ENCODE results near the gene COL8A2.

Gene COL8A2

GRCh38 chr1:36107394-36107793 is 17.6 kb downstream of the COL8A2 start:
- Histone ChIP-seq H3K4me2 (ENCODE audit: low read length) (no peak overlapping the region), H3K18ac (ENCODE audit: low read length) (no peak overlapping the region), H3K27ac (ENCODE audit: low read depth, low read length) (no peak overlapping the region), H2BK120ac (ENCODE audit: insufficient read depth, low read length, poor library complexity) (no peak overlapping the region), H3K4me3 (ENCODE audit: low read depth, low read length) (no peak overlapping the region), H3K4ac (ENCODE audit: low read depth, low read length) (no peak overlapping the region), H3K36me3 (ENCODE audit: control insufficient read depth in 1 of 2, insufficient read depth in 2 of 2, low read length in 2 of 2) (no peaks in the 10 kb centered on the region), H4K8ac (ENCODE audit: low read depth, low read length) (no peak overlapping the region), H4K91ac (ENCODE audit: low read depth, low read length) (peak overlapping the region; percentile 32), H3K79me2 (ENCODE audit: control insufficient read depth, insufficient read depth, low read length, poor library complexity) (no peaks in the 10 kb centered on the region), H3K79me1 (ENCODE audit: low read length) (peaks cover 11% of the 10 kb centered on the region), H2BK12ac (ENCODE audit: low read length) (peak overlapping the region; percentile 1), H4K12ac (ENCODE audit: low read depth, low read length) (no peak overlapping the region), H3K9ac (ENCODE audit: low read length) (no peak overlapping the region), H2BK5ac (ENCODE audit: low read depth, low read length, poor library complexity) (no peak overlapping the region), H2AFZ (ENCODE audit: insufficient read depth, low read length, poor library complexity) (no peak overlapping the region), H3K27me3 (ENCODE audit: insufficient read depth, low read length) (no peaks in the 10 kb centered on the region), H3K14ac (ENCODE audit: low read length) (no peak overlapping the region), H3K23ac (ENCODE audit: low read length) (no peak overlapping the region), H3K4me1 (ENCODE audit: control insufficient read depth in 1 of 2, insufficient read depth in 2 of 2, low read length in 2 of 2) (peaks cover 10 to 21% of the 10 kb centered on the region in 2 experiments), H3K9me3 (ENCODE audit: insufficient read depth, low read depth, low read length) (no peaks in the 10 kb centered on the region), H2AK5ac (ENCODE audit: low read length) (no peak overlapping the region)
- no CpG with 5 or more reads among the region's 9 CpGs for WGBS (ENCODE audit: extremely low coverage, insufficient coverage, insufficient read length)
- DNase-seq = no peak

DNA sequence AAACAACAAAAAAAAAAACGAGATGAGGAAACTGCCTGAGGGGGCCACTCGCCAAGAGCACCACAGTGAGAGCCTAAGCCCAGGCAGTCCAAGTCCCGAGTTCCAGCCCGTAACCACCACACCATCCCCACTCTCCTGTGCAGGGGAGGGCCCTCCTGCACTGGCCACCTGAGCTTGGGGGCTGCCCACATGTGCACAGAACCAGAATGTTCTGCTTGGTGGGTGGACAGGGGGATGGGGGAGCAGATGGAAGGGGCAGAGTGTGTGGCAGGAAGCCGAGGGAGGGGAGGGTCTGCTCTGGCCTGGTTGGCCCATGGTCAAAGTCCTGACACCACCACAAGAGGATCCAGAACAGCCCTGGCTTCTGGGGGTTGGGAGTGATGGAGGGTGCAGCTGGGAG is 18.8 kb downstream of the COL8A2 start:
- no peak for DNase-seq
- no peak overlapping the region for H3K9ac ChIP-seq (ENCODE audit: low read length)

GRCh38 chr1:36101546-36101945 is 23.5 kb downstream of the COL8A2 start:
- Histone ChIP-seq H2AK5ac (ENCODE audit: low read length) (no peak overlapping the region), H3K79me1 (ENCODE audit: low read length) (no peaks in the 10 kb centered on the region), H2BK5ac (ENCODE audit: low read depth, low read length, poor library complexity) (no peak overlapping the region), H3K4me1 (ENCODE audit: control insufficient read depth in 1 of 2, insufficient read depth in 2 of 2, low read length in 2 of 2) (peaks cover 0 to 2% of the 10 kb centered on the region in 2 experiments), H3K79me2 (ENCODE audit: control insufficient read depth, insufficient read depth, low read length, poor library complexity) (no peaks in the 10 kb centered on the region), H2BK12ac (ENCODE audit: low read length) (no peak overlapping the region), H2BK120ac (ENCODE audit: insufficient read depth, low read length, poor library complexity) (no peak overlapping the region), H3K4me3 (ENCODE audit: low read depth, low read length) (no peak overlapping the region), H3K4ac (ENCODE audit: low read depth, low read length) (no peak overlapping the region), H3K23ac (ENCODE audit: low read length) (no peak overlapping the region), H3K27ac (ENCODE audit: low read depth, low read length) (no peak overlapping the region), H3K9me3 (ENCODE audit: insufficient read depth, low read depth, low read length) (no peaks in the 10 kb centered on the region), H4K8ac (ENCODE audit: low read depth, low read length) (no peak overlapping the region), H3K18ac (ENCODE audit: low read length) (no peak overlapping the region), H3K27me3 (ENCODE audit: insufficient read depth, low read length) (no peaks in the 10 kb centered on the region), H3K4me2 (ENCODE audit: low read length) (no peak overlapping the region), H3K36me3 (ENCODE audit: control insufficient read depth in 1 of 2, insufficient read depth in 2 of 2, low read length in 2 of 2) (no peaks in the 10 kb centered on the region), H4K12ac (ENCODE audit: low read depth, low read length) (no peak overlapping the region), H2AFZ (ENCODE audit: insufficient read depth, low read length, poor library complexity) (no peak overlapping the region), H4K91ac (ENCODE audit: low read depth, low read length) (no peak overlapping the region), H3K9ac (ENCODE audit: low read length) (no peak overlapping the region), H3K14ac (ENCODE audit: low read length) (no peak overlapping the region)
- DNase-seq = no peak
- no CpG with 5 or more reads among the region's 5 CpGs for WGBS (ENCODE audit: extremely low coverage, insufficient coverage, insufficient read length)

More for the DNA sequence above, 18.8 kb downstream of the COL8A2 start:
- no peak overlapping the region for H2BK120ac ChIP-seq (ENCODE audit: insufficient read depth, low read length, poor library complexity)
- no peak overlapping the region for H3K14ac ChIP-seq (ENCODE audit: low read length)
- H3K36me3 ChIP-seq (ENCODE audit: control insufficient read depth in 1 of 2, insufficient read depth in 2 of 2, low read length in 2 of 2) = no peaks in the 10 kb centered on the region
- no peak overlapping the region for H3K27ac ChIP-seq (ENCODE audit: low read depth, low read length)
- H4K91ac ChIP-seq (ENCODE audit: low read depth, low read length) = no peak overlapping the region
- H3K4me1 ChIP-seq (ENCODE audit: control insufficient read depth in 1 of 2, insufficient read depth in 2 of 2, low read length in 2 of 2) = peaks cover 10 to 21% of the 10 kb centered on the region in 2 experiments
- no peak overlapping the region for H2AK5ac ChIP-seq (ENCODE audit: low read length)
- H3K27me3 ChIP-seq (ENCODE audit: insufficient read depth, low read length) = no peaks in the 10 kb centered on the region
- no peak overlapping the region for H4K12ac ChIP-seq (ENCODE audit: low read depth, low read length)
- no peak overlapping the region for H2BK12ac ChIP-seq (ENCODE audit: low read length)
- H3K9me3 ChIP-seq (ENCODE audit: insufficient read depth, low read depth, low read length) = no peaks in the 10 kb centered on the region
- no peak overlapping the region for H3K23ac ChIP-seq (ENCODE audit: low read length)
- no peaks in the 10 kb centered on the region for H3K79me2 ChIP-seq (ENCODE audit: control insufficient read depth, insufficient read depth, low read length, poor library complexity)
- H3K79me1 ChIP-seq (ENCODE audit: low read length) = peaks cover 11% of the 10 kb centered on the region
- WGBS (ENCODE audit: extremely low coverage, insufficient coverage, insufficient read length) = no CpG with 5 or more reads among the region's 5 CpGs
- H3K4me2 ChIP-seq (ENCODE audit: low read length) = no peak overlapping the region
- H3K4ac ChIP-seq (ENCODE audit: low read depth, low read length) = no peak overlapping the region
- H3K4me3 ChIP-seq (ENCODE audit: low read depth, low read length) = no peak overlapping the region
- H2BK5ac ChIP-seq (ENCODE audit: low read depth, low read length, poor library complexity) = no peak overlapping the region
- no peak overlapping the region for H4K8ac ChIP-seq (ENCODE audit: low read depth, low read length)
- H3K18ac ChIP-seq (ENCODE audit: low read length) = no peak overlapping the region
- H2AFZ ChIP-seq (ENCODE audit: insufficient read depth, low read length, poor library complexity) = no peak overlapping the region

DNA sequence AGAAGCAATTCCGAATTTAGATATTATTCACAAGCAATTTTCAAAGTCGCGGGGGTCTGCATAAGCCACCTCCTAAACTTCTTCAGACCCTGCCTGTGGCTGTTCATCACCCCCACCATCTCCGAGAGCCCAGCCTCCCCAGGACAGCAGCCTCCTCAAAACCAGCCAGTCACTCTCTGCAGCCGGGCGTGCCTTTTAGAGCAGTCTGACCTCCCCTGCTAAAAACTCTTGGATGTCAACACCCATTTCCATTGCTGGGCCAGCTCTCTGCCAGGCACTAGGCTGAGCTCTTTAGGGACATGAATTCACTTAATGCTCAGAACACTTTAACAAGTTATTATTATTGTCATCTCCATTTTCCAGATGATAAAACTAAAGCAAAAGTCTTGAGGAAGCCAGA is 24.6 kb downstream of the COL8A2 start:
- H3K4ac ChIP-seq (ENCODE audit: low read depth, low read length) = no peak overlapping the region
- no peaks in the 10 kb centered on the region for H3K9me3 ChIP-seq (ENCODE audit: insufficient read depth, low read depth, low read length)
- H3K27ac ChIP-seq (ENCODE audit: low read depth, low read length) = no peak overlapping the region
- H3K4me1 ChIP-seq (ENCODE audit: control insufficient read depth in 1 of 2, insufficient read depth in 2 of 2, low read length in 2 of 2) = no peaks in the 10 kb centered on the region
- no peak overlapping the region for H3K4me3 ChIP-seq (ENCODE audit: low read depth, low read length)
- H3K27me3 ChIP-seq (ENCODE audit: insufficient read depth, low read length) = no peaks in the 10 kb centered on the region
- no peak overlapping the region for H3K23ac ChIP-seq (ENCODE audit: low read length)
- no peak overlapping the region for H3K18ac ChIP-seq (ENCODE audit: low read length)
- no peak overlapping the region for H4K12ac ChIP-seq (ENCODE audit: low read depth, low read length)
- no peak overlapping the region for H4K91ac ChIP-seq (ENCODE audit: low read depth, low read length)
- H3K4me2 ChIP-seq (ENCODE audit: low read length) = no peak overlapping the region
- no peak overlapping the region for H2BK5ac ChIP-seq (ENCODE audit: low read depth, low read length, poor library complexity)
- no peak overlapping the region for H3K14ac ChIP-seq (ENCODE audit: low read length)
- no peak overlapping the region for H2AK5ac ChIP-seq (ENCODE audit: low read length)
- WGBS (ENCODE audit: extremely low coverage, insufficient coverage, insufficient read length) = no CpG with 5 or more reads among the region's 6 CpGs
- no peak overlapping the region for H4K8ac ChIP-seq (ENCODE audit: low read depth, low read length)
- no peak overlapping the region for H2AFZ ChIP-seq (ENCODE audit: insufficient read depth, low read length, poor library complexity)
- no peak overlapping the region for H3K9ac ChIP-seq (ENCODE audit: low read length)
- H3K79me1 ChIP-seq (ENCODE audit: low read length) = no peaks in the 10 kb centered on the region
- no peak for DNase-seq
- H2BK120ac ChIP-seq (ENCODE audit: insufficient read depth, low read length, poor library complexity) = no peak overlapping the region
- no peaks in the 10 kb centered on the region for H3K79me2 ChIP-seq (ENCODE audit: control insufficient read depth, insufficient read depth, low read length, poor library complexity)
- no peak overlapping the region for H2BK12ac ChIP-seq (ENCODE audit: low read length)
- peaks cover 4 to 5% of the 10 kb centered on the region in 2 experiments for H3K36me3 ChIP-seq (ENCODE audit: control insufficient read depth in 1 of 2, insufficient read depth in 2 of 2, low read length in 2 of 2)
